ENCODE results near the gene CCDC121.

GRCh38 chr2:27634291-27634690 is 5.5 kb upstream of the CCDC121 start:
- TF ChIP-seq CTCF (conservative IDR thresholded peaks at IDR 0.05; ENCODE audit: low read depth, low read length), result no peak
- no peak for TF ChIP-seq EZH2 (IDR thresholded peaks at IDR 0.05; ENCODE audit: borderline replicate concordance, low read depth, low read length, poor library complexity, severe bottlenecking)

Measured in A673 (cell line).